PC-3 (cell line): ENCODE measurements around the gene TMEM52B.

ENCODE experiments used
- EZH2 ChIP-seq: fragments of 300-600 bp; sonication (generic); IDR thresholded peaks from one replicate; pipeline ENCODE4 v1.6.1; 2017; ENCODE audit warnings: antibody characterized with exemption, mild to moderate bottlenecking, low read length; ENCODE audit not compliant: unreplicated experiment
- EZH2phosphoT487 ChIP-seq: fragments of 300-600 bp; sonication (generic); IDR thresholded peaks from 2 replicates; pipeline ENCODE4 v1.6.1; 2018; ENCODE audit warnings: mild to moderate bottlenecking, antibody characterized with exemption, low read length, borderline replicate concordance
- TF ChIP-seq, protein P1 (sequence below): fragments of 300-600 bp; sonication (generic); conservative IDR thresholded peaks from 2 replicates; pipeline ENCODE4 v1.5.1; 2017; ENCODE audit warnings: antibody characterized with exemption, low read depth, mild to moderate bottlenecking, low read length

DNA sequence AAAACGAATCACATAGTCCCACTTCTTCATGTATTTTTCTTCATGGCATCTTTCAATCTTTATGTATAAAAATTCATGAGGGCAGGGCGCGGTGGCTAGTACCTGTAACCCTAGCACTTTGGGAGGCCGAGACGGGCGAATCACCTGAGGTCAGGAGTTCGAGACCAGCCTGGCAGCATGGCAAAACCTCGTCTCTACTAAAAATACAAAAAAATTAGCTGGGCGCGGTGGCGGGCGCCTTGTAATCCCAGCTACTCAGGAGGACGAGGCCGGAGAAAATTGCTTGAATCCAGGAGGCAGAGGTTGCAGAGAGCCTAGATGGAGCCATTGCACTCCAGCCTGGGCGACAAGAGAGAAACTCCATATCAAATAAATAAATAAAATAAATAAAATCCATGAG is 31.4 kb downstream of the TMEM52B start:
- TF ChIP-seq, protein P1, sequence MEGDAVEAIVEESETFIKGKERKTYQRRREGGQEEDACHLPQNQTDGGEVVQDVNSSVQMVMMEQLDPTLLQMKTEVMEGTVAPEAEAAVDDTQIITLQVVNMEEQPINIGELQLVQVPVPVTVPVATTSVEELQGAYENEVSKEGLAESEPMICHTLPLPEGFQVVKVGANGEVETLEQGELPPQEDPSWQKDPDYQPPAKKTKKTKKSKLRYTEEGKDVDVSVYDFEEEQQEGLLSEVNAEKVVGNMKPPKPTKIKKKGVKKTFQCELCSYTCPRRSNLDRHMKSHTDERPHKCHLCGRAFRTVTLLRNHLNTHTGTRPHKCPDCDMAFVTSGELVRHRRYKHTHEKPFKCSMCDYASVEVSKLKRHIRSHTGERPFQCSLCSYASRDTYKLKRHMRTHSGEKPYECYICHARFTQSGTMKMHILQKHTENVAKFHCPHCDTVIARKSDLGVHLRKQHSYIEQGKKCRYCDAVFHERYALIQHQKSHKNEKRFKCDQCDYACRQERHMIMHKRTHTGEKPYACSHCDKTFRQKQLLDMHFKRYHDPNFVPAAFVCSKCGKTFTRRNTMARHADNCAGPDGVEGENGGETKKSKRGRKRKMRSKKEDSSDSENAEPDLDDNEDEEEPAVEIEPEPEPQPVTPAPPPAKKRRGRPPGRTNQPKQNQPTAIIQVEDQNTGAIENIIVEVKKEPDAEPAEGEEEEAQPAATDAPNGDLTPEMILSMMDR, result no peak
- TF ChIP-seq EZH2 (no peak), EZH2phosphoT487 (no peak)
